ENCODE results near the gene DNAH6. TPM values are rescaled to one million over a fixed set of nuclear protein-coding genes. Genes with fewer than 3 reads are reported as not detected.

DNAH6 gene
- total and polyA plus RNA-seq, 4 donors = 1.9 to 16.9 (median 8.5) TPM

DNA sequence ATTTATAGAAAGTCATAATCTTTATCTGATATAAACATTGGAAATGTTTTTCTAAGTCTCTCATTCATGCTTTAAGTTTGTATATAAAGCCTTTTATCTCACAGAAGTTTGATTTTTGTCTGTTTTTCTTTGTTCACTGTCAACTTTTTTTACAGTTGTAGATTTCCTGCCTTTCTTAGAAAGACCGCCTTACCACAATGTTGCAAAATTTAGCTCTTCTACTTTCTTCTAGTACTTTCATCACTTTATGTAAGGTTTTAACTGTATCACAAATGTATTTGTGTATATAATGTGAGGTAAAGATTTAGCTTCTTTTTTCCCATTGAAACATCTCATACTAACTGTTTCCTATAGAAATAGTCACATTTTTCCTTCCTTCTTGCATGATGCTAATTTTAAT is 136.1 kb downstream of the DNAH6 start:
- Histone ChIP-seq H3K27me3 (ENCODE audit: control insufficient read depth in 3 of 3, insufficient read depth in 3 of 3, low read length in 2 of 3) (no peaks in the 10 kb centered on the region), H3K9ac (ENCODE audit: insufficient read depth in 1 of 2, low read length in 2 of 2) (no peak overlapping the region), H3K9me3 (ENCODE audit: control insufficient read depth in 4 of 4, insufficient read depth in 3 of 4, low read length in 3 of 4) (peaks cover 0 to 2% (median 0%) of the 10 kb centered on the region in 4 donors), H3K27ac (ENCODE audit: low read depth in 1 of 2, low read length in 1 of 2) (no peak overlapping the region), H3K36me3 (ENCODE audit: control insufficient read depth in 4 of 4, insufficient read depth in 4 of 4, low read length in 4 of 4) (peaks cover 0 to 3% (median 0%) of the 10 kb centered on the region in 4 donors), H3K4me1 (ENCODE audit: control insufficient read depth in 5 of 5, insufficient read depth in 5 of 5, low read length in 5 of 5) (no peaks in the 10 kb centered on the region), H3K4me3 (no peak overlapping the region)
- no peak for DNase-seq
- TF ChIP-seq CTCF (IDR thresholded peaks at IDR 0.05; ENCODE audit: control extremely low read depth, extremely low read depth) = no peak
- 32 to 76% methylated on average over 1 of the region's 1 CpG for WGBS, 2 donors
- ATAC-seq (ENCODE audit: insufficient read depth, low FRiP score) = no peak

- peaks cover 0 to 2% (median 0%) of the 10 kb centered on the region in 4 donors for H3K9me3 ChIP-seq (ENCODE audit: control insufficient read depth in 4 of 4, insufficient read depth in 3 of 4, low read length in 3 of 4)
- DNase-seq = no peak
- no peaks in the 10 kb centered on the region for H3K4me1 ChIP-seq (ENCODE audit: control insufficient read depth in 5 of 5, insufficient read depth in 5 of 5, low read length in 5 of 5)
- H3K36me3 ChIP-seq (ENCODE audit: control insufficient read depth in 4 of 4, insufficient read depth in 4 of 4, low read length in 4 of 4) = peaks cover 0 to 3% (median 0%) of the 10 kb centered on the region in 4 donors
- WGBS, 2 donors = 91 to 98% methylated on average over 3 of the region's 3 CpGs
- no peak overlapping the region for H3K9ac ChIP-seq (ENCODE audit: insufficient read depth in 1 of 2, low read length in 2 of 2)
- H3K27ac ChIP-seq (ENCODE audit: low read depth in 1 of 2, low read length in 1 of 2) = no peak overlapping the region
- no peak overlapping the region for H3K4me3 ChIP-seq
- H3K27me3 ChIP-seq (ENCODE audit: control insufficient read depth in 3 of 3, insufficient read depth in 3 of 3, low read length in 2 of 3) = no peaks in the 10 kb centered on the region
- no peak for ATAC-seq (ENCODE audit: insufficient read depth, low FRiP score)
- no peak for TF ChIP-seq CTCF (IDR thresholded peaks at IDR 0.05; ENCODE audit: control extremely low read depth, extremely low read depth)
Measured at GRCh38 chr2:84653302-84653701, 137.0 kb downstream of the DNAH6 start.

DNA sequence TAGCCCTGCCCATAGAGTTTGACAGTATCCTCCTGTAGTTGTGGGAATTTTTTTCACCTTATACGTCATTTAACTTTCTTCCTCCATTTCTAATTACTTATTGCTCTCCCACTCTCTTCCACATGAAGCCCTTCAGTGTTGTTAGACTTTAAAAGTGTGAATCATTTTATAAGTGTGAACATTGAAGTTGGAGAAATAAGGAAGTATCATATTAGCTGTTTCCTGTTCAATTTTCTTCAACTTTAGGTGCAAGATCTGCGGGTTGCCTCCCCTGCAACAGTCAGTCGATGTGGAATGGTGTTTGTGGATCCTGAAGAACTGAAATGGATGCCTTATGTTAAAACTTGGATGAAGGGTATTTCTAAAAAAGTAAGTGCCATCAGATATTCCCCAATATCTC is 138.1 kb downstream of the DNAH6 start:
- Histone ChIP-seq H3K9ac (ENCODE audit: insufficient read depth in 1 of 2, low read length in 2 of 2) (no peak overlapping the region), H3K4me3 (no peak overlapping the region), H3K36me3 (ENCODE audit: control insufficient read depth in 4 of 4, insufficient read depth in 4 of 4, low read length in 4 of 4) (peaks cover 0 to 3% (median 0%) of the 10 kb centered on the region in 4 donors), H3K27ac (ENCODE audit: low read depth in 1 of 2, low read length in 1 of 2) (no peak overlapping the region), H3K9me3 (ENCODE audit: control insufficient read depth in 4 of 4, insufficient read depth in 3 of 4, low read length in 3 of 4) (peaks cover 0 to 2% (median 0%) of the 10 kb centered on the region in 4 donors), H3K27me3 (ENCODE audit: control insufficient read depth in 3 of 3, insufficient read depth in 3 of 3, low read length in 2 of 3) (no peaks in the 10 kb centered on the region), H3K4me1 (ENCODE audit: control insufficient read depth in 5 of 5, insufficient read depth in 5 of 5, low read length in 5 of 5) (no peaks in the 10 kb centered on the region)
- DNase-seq = no peak
- no peak for ATAC-seq (ENCODE audit: insufficient read depth, low FRiP score)
- WGBS, 2 donors = 54 to 71% methylated on average over 3 of the region's 3 CpGs
- no peak for TF ChIP-seq CTCF (IDR thresholded peaks at IDR 0.05; ENCODE audit: control extremely low read depth, extremely low read depth)

DNA sequence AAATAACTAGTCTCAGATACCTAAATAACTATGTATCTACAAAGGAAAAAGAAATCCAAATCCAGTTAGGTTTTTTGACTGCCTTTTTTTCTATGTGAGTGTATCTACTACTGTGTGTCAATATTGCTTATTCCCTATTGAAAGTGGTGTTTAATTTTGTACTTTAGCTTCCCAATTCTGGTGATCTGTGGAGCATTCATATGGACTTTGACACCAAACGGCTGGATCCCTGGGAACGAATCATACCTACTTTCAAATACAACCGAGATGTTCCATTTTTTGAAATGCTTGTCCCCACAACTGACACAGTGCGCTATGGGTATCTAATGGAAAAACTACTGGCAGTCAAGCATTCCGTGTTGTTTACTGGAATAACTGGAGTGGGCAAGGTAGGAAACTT is 152.8 kb downstream of the DNAH6 start:
- no peaks in the 10 kb centered on the region for H3K4me1 ChIP-seq (ENCODE audit: control insufficient read depth in 5 of 5, insufficient read depth in 5 of 5, low read length in 5 of 5)
- no peak overlapping the region for H3K27ac ChIP-seq (ENCODE audit: low read depth in 1 of 2, low read length in 1 of 2)
- H3K9me3 ChIP-seq (ENCODE audit: control insufficient read depth in 4 of 4, insufficient read depth in 3 of 4, low read length in 3 of 4) = no peaks in the 10 kb centered on the region
- no peaks in the 10 kb centered on the region for H3K27me3 ChIP-seq (ENCODE audit: control insufficient read depth in 3 of 3, insufficient read depth in 3 of 3, low read length in 2 of 3)
- no peak for TF ChIP-seq CTCF (IDR thresholded peaks at IDR 0.05; ENCODE audit: control extremely low read depth, extremely low read depth)
- no peak overlapping the region for H3K9ac ChIP-seq (ENCODE audit: insufficient read depth in 1 of 2, low read length in 2 of 2)
- WGBS, 2 donors = 91 to 97% methylated on average over 5 of the region's 5 CpGs
- H3K4me3 ChIP-seq = no peak overlapping the region
- no peak for DNase-seq
- no peaks in the 10 kb centered on the region for H3K36me3 ChIP-seq (ENCODE audit: control insufficient read depth in 4 of 4, insufficient read depth in 4 of 4, low read length in 4 of 4)
- no peak for ATAC-seq (ENCODE audit: insufficient read depth, low FRiP score)
